Breast epithelium (tissue), 4 donors: ENCODE data around the gene SPTBN2. TPM values are rescaled to one million over a fixed set of nuclear protein-coding genes. Genes with fewer than 3 reads are reported as not detected.
"Not testable (repeated sequence)": the region's sequence is repeated elsewhere in the genome, so short reads cannot be mapped to it uniquely, and the experiment has no call there.

Source experiments
- DNase-seq, 2 donors: peaks; one replicate each; pipeline ENCODE4 v3.0.0-alpha.2; 2019; ENCODE audit warnings: low spot score in 2 of 2
- H3K27ac ChIP-seq, 2 donors: fragments of 200-600 bp; sonication (generic) in 1 of 2; one replicate each; pipeline ENCODE4 v1.5.1; 2016 to 2019; ENCODE audit warnings: mild to moderate bottlenecking in 1 of 2
- H3K27me3 ChIP-seq, 2 donors: fragments of 200-600 bp; sonication (generic) in 1 of 2; one replicate each; pipeline versions ENCODE4 v1.5.1 to v1.6.0; 2017 to 2019; ENCODE audit warnings: control low read depth in 1 of 2, mild to moderate bottlenecking in 1 of 2
- H3K36me3 ChIP-seq: fragments of 200-600 bp; one replicate; pipeline ENCODE4 v1.5.1; 2019
- H3K4me1 ChIP-seq, 2 donors: fragments of 200-600 bp; sonication (generic); one replicate each; pipeline ENCODE4 v1.5.1; 2016 to 2019; ENCODE audit warnings: control low read depth in 1 of 2
- H3K4me3 ChIP-seq, 3 donors: fragments of 200-600 bp; sonication (generic); 1 replicate in 2 of 3; 2 replicates in 1 of 3; pipeline ENCODE4 v1.5.1; 2016 to 2019; ENCODE audit warnings: mild to moderate bottlenecking in 3 of 3, moderate library complexity in 2 of 3
- H3K9me3 ChIP-seq, 2 donors: fragments of 200-600 bp; sonication (generic) in 1 of 2; one replicate each; pipeline ENCODE4 v1.5.1; 2016 to 2019; ENCODE audit warnings: control low read depth in 1 of 2
- CTCF ChIP-seq, 3 donors: fragments of 450-650 bp; IDR thresholded peaks; one replicate each; pipeline ENCODE4 v1.5.1; 2016 to 2017; ENCODE audit warnings: antibody characterized with exemption in 3 of 3, mild to moderate bottlenecking in 3 of 3, moderate library complexity in 3 of 3
- POLR2A ChIP-seq: fragments of 450-650 bp; IDR thresholded peaks from one replicate; pipeline ENCODE4 v1.6.1; 2016; ENCODE audit warnings: antibody characterized with exemption, mild to moderate bottlenecking, moderate library complexity
- POLR2AphosphoS5 ChIP-seq, 3 donors: sonication (generic); formaldehyde crosslinking; IDR thresholded peaks; one replicate each; pipeline ENCODE4 v1.6.1; 2017; ENCODE audit warnings: antibody characterized with exemption in 3 of 3
- intact Hi-C: fragments of 100-400 bp; cut with DNase I; formaldehyde crosslinking; loops from one replicate; pipeline ENCODE4 v1.15.1; 2023; ENCODE audit warnings: low total_unique reads
- total RNA-seq, 3 donors: library from RNA; depleted of rRNA; stranded (reverse); fragments of >200 nt; gene quantifications; one replicate each; pipeline ENCODE4 v1.1.0, GENCODE V29; 2016

SPTBN2 gene
- total RNA-seq, 3 donors from 2014 or later, result 1.1 to 28.7 (median 27.2) TPM

GRCh38 chr11:66729447-66729846 is 431 bp upstream of the SPTBN2 start:
- no peak for TF ChIP-seq POLR2AphosphoS5 (IDR thresholded peaks at IDR 0.05)
- TF ChIP-seq CTCF (IDR thresholded peaks at IDR 0.05), result no peak
- no peak for TF ChIP-seq POLR2A
- Histone ChIP-seq H3K4me1 (peaks cover 0 to 6% of the 10 kb centered on the region in 2 donors), H3K4me3 (no peak overlapping the region), H3K36me3 (no peaks in the 10 kb centered on the region), H3K27me3 (no peaks in the 10 kb centered on the region), H3K27ac (no peak overlapping the region), H3K9me3 (no peaks in the 10 kb centered on the region)
- DNase-seq, result no peak
- intact Hi-C loops, result no loop called here

GRCh38 chr11:66728038-66728692 is 851 bp downstream of the SPTBN2 start:
- Histone ChIP-seq H3K9me3 (no peaks in the 10 kb centered on the region), H3K27ac (peak overlapping the region; percentile 60 to 63), H3K36me3 (no peaks in the 10 kb centered on the region), H3K4me1 (peaks cover 0 to 6% of the 10 kb centered on the region in 2 donors), H3K4me3 (peak overlapping the region; percentile 46 to 89 (median 67)), H3K27me3 (no peaks in the 10 kb centered on the region)
- TF ChIP-seq POLR2AphosphoS5 (IDR thresholded peaks at IDR 0.05) (no peak), CTCF (IDR thresholded peaks at IDR 0.05) (no peak), POLR2A (no peak)
- intact Hi-C loops, result no loop called here
- no peak for DNase-seq

- Histone ChIP-seq H3K4me3 (peak overlapping the region; percentile 27 to 89 (median 67)), H3K4me1 (peaks cover 0 to 6% of the 10 kb centered on the region in 2 donors), H3K36me3 (no peaks in the 10 kb centered on the region), H3K27ac (peak overlapping the region; percentile 52 to 63), H3K9me3 (no peaks in the 10 kb centered on the region), H3K27me3 (no peaks in the 10 kb centered on the region)
- peak in 1 of 2 donors; percentile 51 for DNase-seq
- intact Hi-C loops, result no loop called here
- TF ChIP-seq POLR2AphosphoS5 (IDR thresholded peaks at IDR 0.05) (no peak), CTCF (IDR thresholded peaks at IDR 0.05) (no peak), POLR2A (no peak)
Observed at GRCh38 chr11:66727282-66728037, 1.6 kb downstream of the SPTBN2 start.

GRCh38 chr11:66725647-66726046 is 3.4 kb downstream of the SPTBN2 start:
- intact Hi-C loops, result no loop called here
- peak in 1 of 2 donors; percentile 27 for DNase-seq
- no peak overlapping the region for H3K4me3 ChIP-seq
- no peaks in the 10 kb centered on the region for H3K9me3 ChIP-seq
- TF ChIP-seq POLR2AphosphoS5 (IDR thresholded peaks at IDR 0.05), result no peak
- no peak for TF ChIP-seq CTCF (IDR thresholded peaks at IDR 0.05)
- TF ChIP-seq POLR2A, result no peak
- no peaks in the 10 kb centered on the region for H3K36me3 ChIP-seq
- H3K27ac ChIP-seq, result no peak overlapping the region
- peaks cover 0 to 6% of the 10 kb centered on the region in 2 donors for H3K4me1 ChIP-seq
- no peaks in the 10 kb centered on the region for H3K27me3 ChIP-seq

GRCh38 chr11:66725114-66725513 is 3.9 kb downstream of the SPTBN2 start:
- H3K36me3 ChIP-seq, result no peaks in the 10 kb centered on the region
- DNase-seq, result peak in 1 of 2 donors; percentile 20
- intact Hi-C loops, result no loop called here
- no peaks in the 10 kb centered on the region for H3K9me3 ChIP-seq
- H3K4me1 ChIP-seq, result peaks cover 0 to 6% of the 10 kb centered on the region in 2 donors
- no peaks in the 10 kb centered on the region for H3K27me3 ChIP-seq
- H3K27ac ChIP-seq, result no peak overlapping the region
- H3K4me3 ChIP-seq, result no peak overlapping the region
- TF ChIP-seq POLR2AphosphoS5 (IDR thresholded peaks at IDR 0.05), result no peak
- TF ChIP-seq CTCF (IDR thresholded peaks at IDR 0.05), result no peak
- no peak for TF ChIP-seq POLR2A

GRCh38 chr11:66724167-66724566 is 4.8 kb downstream of the SPTBN2 start:
- H3K9me3 ChIP-seq, intact Hi-C loops, H3K27ac ChIP-seq, H3K36me3 ChIP-seq, H3K4me3 ChIP-seq, H3K27me3 ChIP-seq, H3K4me1 ChIP-seq: not testable (repeated sequence)
- DNase-seq, result peak in 1 of 2 donors; percentile 33
